Activated CD4-positive, alpha-beta T cell treated with anti-CD3 and anti-CD28 coated beads, Interleukin-2, amount 50 U/mL, for 24 hours (primary cell): Measurements from ENCODE around the gene CCRL2.

Experiments used
- DNase-seq, 2 donors: peaks; one replicate each; pipeline ENCODE4 v3.0.0-alpha.2; 2020; ENCODE audit warnings: low read depth in 1 of 2, low spot score in 1 of 2

Gene CCRL2

GRCh38 chr3:46456118-46456517, 49.1 kb downstream of the CCRL2 start:
- no peak for DNase-seq
